Choroid plexus epithelial cell (primary cell): Measurements from ENCODE around the gene TMIE.
"Not testable (repeated sequence)": the region's sequence is repeated elsewhere in the genome, so short reads cannot be mapped to it uniquely, and the experiment has no call there.

Experiments used
- DNase-seq: peaks from one replicate; pipeline ENCODE4 v3.0.0-alpha.2; 2010; ENCODE audit warnings: low read depth
- H3K4me3 ChIP-seq: 2 replicates; pipeline ENCODE4 v1.5.1; 2011; ENCODE audit warnings: low read depth, mild to moderate bottlenecking, control low read depth, low read length, moderate library complexity
- CTCF ChIP-seq: conservative IDR thresholded peaks from 2 replicates; pipeline ENCODE4 v1.5.1; 2011; ENCODE audit warnings: low read depth, mild to moderate bottlenecking, control low read depth, inconsistent platforms, low read length, moderate library complexity

Gene TMIE

GRCh38 chr3:46750555-46751038 is 49.4 kb downstream of the TMIE start:
- no peak overlapping the region for H3K4me3 ChIP-seq
- no peak for DNase-seq
- TF ChIP-seq CTCF = no peak

- H3K4me3 ChIP-seq = not testable (repeated sequence)
These were observed 51.9 kb downstream of the TMIE start for GRCh38 chr3:46753127-46753526.

DNA sequence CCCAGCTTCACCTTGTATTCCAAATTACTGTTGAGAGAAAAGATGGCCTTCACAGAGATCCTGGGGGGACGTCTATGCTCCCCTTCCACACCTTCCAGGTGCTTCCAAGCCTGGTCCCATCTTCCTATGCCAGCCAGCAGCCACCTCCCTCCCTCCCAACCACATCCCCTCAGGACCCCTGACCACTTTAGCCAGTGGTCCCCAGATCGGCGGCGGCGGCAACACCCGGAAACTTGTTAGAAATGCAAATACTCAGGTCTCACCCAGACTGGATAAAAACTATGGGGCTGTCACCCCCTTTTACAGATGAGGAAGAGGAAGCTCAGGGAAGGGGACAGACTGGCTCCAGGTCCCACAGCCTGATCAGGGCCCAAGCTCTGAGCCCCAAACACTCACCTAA is 54.5 kb downstream of the TMIE start:
- DNase-seq = no peak
- no peak overlapping the region for H3K4me3 ChIP-seq
- TF ChIP-seq CTCF = no peak

More at GRCh38 chr3:46753127-46753526, 51.9 kb downstream of the TMIE start:
- DNase-seq = not testable (repeated sequence)

DNA sequence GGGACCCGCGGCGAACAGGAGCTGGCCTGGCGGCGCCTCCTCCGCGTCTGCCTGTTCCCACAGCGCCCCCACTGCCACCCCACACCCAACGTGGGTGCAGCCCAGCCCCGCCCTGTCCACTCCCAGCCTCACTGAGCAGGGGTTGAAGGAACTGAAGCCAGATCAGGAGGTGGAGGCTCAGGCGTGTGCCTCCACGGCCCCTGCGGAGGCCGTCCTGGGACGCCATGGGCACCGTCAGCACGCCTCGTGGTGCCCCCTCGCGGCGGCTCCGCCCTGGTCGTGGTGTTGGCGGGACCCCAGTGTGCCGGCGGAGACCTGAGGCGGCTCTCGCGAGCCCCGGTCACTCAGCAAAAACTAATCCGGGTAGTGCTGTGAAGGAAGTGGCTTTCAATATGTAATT is 55.5 kb downstream of the TMIE start:
- TF ChIP-seq CTCF = no peak
- H3K4me3 ChIP-seq = no peak overlapping the region
- DNase-seq = no peak

GRCh38 chr3:46759239-46760167 is 58.3 kb downstream of the TMIE start:
- no peak overlapping the region for H3K4me3 ChIP-seq
- no peak for DNase-seq
- no peak for TF ChIP-seq CTCF
